Activated CD4-positive, alpha-beta T cell treated with anti-CD3 and anti-CD28 coated beads, Interleukin-2, Interleukin-4, amounts not matched to agents 100 ng/mL and 50 ng/mL, durations not matched to agents 16 hours and 8 hours (primary cell): ENCODE results near the gene PSEN1.

Experiments used
- DNase-seq: peaks from one replicate; pipeline ENCODE4 v3.0.0-alpha.2; 2020; ENCODE audit warnings: low spot score

The PSEN1 gene

DNA sequence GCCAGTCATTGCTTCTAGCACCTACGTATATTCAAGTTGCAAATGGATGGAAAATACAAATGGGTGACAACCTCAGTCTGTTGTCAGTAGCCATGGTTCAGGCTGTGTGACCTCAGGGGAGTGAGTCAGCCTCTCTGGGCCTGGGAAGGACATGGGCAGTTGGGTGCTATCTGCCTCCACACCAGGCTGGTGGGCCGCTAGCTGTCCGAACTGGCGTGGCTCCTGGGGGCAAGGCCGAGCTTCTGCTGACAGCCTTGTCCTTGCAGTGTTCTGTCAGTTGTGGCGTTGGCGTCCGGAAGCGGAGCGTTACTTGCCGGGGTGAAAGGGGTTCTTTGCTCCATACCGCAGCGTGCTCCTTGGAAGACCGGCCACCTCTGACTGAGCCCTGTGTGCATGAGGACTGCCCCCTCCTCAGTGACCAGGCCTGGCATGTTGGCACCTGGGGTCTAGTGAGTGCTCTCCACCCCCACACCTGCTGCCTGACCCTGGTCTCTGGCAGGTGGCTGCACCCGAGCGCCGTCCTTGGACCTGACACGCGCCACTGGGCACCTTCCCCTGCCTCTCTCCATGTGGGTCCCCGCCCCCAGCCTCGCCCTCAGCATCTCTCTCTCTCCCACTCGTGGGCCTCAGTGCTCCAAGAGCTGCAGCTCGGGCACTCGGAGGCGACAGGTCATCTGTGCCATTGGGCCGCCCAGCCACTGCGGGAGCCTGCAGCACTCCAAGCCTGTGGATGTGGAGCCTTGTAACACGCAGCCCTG, 118.1 kb downstream of the PSEN1 start:
- no peak for DNase-seq

DNA sequence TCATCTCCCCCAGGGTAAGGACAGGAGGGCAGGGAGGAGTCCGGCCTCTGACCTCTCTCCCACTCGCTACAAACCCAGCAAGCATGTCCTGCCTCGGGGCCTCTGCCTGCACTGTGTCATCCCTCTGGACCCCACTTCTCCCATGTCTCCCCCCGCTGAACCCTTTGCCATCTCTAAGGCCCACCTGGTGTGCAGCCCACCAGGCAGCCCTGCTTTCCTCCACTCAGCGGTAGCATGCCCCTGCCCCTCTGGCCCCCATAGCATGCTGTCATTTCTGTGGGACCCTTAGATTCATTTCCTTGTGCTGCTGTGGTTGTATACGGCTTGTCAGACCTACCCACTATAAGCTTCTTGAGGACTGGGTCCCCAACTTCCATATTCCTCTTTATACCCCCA, 118.7 kb downstream of the PSEN1 start:
- DNase-seq: no peak

DNA sequence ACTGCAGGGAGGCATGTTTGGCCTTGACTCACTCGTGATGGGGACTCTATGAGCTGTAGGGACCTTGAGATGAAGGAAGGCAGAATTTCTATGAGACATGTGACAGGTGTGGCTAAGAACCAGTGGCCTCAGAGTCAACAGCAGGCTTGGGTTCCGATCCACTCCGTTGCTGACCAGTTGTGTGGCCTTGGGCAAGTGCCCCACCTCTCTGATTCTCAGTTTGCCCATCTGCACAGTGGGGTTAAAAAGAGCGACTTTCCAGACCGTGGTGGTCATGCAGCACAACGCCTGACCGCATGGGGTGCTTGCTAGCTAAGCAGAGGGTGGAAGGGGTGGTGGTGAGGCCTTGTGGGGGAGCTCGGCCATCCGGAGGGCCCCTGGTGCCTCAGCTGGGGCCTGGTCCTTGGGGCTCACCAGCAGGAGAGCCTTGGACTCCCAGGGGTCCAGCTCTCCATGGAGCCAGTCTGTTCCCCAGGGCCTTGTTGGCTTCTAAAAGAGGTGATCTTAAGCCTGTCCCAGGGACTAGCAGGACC, 119.5 kb downstream of the PSEN1 start:
- DNase-seq: no peak

DNA sequence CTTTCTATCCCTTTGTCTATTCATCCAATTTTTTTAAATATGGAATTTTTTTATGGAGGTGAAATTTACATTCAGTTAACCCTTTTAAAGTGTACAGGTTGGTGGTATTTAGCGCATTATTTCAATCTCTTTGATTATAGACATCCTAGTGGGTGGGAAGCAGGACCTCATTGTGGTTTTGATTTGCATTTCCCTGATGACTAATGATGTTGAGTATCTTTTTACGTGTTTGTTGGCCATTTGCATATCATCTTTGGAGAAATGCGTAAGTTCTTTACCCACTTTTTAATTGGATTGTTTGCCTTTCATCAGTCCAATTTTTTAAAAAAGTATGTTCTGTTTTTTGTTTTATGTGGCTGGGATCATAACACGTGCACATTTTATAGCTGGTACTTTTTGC, 121.8 kb downstream of the PSEN1 start:
- DNase-seq: no peak

DNA sequence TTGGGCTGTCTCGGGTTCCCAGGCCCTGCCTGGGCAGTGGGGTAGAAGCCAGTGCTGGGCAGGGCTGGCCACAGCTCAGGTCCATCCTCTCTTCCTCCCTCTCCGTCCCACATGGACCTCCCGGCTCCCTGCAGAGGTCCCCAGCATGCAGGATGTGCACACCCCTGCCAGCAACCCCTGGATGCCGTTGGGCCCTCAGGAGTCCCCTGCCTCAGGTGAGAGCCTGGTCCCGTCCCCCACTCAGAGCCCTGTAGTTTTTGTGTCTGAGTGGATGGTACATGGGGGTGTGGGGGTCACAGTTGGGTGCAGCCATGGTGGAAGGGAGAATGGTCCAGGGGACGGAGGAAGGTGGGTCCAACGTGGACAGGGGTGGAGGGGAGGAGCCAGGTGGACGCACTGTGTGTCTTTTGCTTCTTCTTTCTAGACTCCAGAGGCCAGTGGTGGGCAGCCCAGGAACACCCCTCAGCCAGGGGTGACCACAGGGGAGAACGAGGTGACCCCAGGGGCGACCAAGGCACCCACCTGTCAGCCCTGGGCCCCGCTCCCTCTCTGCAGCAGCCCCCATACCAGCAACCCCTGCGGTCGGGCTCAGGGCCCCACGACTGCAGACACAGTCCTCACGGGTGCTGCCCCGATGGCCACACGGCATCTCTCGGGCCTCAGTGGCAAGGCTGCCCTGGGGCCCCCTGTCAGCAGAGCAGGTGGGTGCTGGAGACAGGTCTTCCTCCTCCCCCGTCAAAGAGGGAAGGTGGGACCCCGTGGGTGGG, 122.7 kb downstream of the PSEN1 start:
- no peak for DNase-seq

DNA sequence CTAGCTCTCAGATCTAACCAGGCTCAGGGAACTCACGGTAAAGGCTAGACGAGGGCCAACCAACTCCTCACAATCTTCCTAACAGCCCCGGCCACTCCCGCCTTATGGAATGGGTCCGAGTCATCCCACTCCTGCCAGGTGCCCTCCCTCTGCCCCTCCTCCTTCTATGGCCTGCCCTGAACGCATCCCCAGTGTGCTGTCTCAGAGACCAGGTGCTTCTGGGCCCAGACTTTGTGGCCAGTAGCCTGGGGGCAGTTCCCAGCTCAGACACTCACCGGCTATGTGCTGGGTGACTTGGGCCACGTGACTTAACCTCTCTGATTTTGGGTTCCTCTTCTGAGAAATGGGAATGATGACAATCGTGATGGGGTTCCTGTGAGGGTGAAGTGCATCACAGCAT, 123.5 kb downstream of the PSEN1 start:
- DNase-seq: no peak

DNA sequence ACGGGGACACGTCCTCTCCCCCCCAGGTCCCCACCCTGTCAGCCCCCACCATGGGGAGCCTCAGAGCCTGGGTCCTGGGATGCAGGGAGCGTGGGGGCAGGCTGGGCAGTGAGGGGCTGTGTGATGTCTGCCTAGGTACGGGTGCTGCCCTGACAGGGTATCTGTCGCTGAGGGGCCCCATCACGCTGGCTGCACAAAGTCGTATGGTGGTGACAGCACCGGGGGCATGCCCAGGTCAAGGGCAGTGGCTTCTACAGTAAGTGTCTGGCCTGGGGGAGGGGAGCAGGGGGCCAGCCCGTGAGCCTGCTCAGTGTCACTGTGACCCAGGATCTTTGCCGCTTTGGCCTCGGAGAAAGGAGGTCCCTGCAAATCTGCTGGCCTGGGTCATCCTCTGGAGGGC, 124.3 kb downstream of the PSEN1 start:
- no peak for DNase-seq

DNA sequence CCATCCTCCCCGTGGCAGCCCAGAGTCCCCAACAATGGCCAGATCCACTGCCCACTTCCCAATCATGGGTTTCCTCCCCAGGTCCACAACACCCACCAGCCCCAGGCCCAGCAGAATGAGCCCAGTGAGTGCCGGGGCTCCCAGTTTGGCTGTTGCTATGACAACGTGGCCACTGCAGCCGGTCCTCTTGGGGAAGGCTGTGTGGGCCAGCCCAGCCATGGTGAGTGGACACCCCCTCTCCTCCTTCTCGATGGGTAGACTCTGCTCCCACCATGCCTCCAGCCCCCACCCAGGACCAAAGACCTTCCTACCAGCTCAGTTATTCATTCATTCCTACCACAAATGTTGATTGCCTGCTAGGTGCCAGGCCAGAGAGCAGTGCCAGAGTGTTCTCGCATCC, 124.8 kb downstream of the PSEN1 start:
- no peak for DNase-seq

DNA sequence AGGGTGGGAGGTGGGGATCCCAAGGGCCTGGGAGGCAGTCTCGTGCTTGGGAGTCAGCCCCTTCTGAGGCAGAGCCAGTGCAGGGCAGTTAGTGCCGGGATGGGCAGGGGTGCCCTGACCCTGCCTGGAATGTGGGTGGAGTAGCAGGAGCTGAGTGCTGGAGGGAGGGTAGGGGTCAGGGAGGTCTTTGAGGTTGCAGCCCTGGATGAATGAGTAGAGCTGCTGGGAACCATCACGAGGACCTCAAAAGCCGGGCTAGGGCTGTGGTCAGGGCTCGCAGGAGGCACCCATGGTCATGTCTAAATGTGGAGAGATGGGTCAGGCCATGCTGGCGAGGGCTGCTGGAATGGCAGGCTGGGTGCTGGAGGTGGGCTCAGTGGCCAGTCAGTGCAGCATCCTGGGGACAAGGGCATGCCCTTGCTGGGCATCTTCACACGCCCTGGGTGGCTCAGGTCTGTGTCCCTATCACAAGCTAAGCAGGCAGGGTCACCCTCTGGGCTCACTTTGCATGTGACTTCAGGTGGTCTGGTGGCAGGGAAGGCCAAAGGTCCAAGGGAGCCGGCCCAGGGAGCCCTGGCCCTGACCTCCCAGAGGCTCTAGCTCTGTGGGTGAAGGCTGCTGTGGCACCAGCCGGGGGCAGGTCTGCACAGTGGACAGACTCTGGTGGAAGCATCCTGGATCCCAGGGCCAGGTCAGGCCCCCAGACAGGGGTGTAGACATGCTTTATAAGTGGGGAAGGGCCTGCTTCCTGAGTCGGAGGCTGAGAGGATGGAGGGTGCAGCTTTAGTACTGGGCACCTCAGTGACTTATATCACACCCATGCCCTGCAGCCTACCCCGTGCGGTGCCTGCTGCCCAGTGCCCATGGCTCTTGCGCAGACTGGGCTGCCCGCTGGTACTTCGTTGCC, 125.5 kb downstream of the PSEN1 start:
- DNase-seq: no peak

DNA sequence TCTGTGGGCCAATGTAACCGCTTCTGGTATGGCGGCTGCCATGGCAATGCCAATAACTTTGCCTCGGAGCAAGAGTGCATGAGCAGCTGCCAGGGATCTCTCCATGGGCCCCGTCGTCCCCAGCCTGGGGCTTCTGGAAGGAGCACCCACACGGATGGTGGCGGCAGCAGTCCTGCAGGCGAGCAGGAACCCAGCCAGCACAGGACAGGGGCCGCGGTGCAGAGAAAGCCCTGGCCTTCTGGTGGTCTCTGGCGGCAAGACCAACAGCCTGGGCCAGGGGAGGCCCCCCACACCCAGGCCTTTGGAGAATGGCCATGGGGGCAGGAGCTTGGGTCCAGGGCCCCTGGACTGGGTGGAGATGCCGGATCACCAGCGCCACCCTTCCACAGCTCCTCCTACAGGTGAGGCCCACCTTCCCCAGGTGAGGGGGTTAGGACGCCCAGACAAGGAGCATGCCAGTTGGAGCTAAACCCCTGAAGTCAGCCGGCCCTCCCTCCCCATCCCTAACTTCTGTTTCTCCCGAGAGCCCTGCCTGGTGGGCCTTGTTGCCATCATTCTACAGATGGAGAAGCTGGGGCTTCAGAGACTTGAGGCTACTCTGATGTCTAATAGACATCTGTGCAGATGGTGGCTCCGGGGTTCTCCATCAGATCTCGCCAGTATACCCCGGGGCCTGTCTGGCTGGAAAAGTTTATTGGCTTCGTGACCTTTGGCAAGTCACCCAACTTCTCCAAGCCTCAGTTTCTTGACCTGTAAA, 126.3 kb downstream of the PSEN1 start:
- DNase-seq: no peak

DNA sequence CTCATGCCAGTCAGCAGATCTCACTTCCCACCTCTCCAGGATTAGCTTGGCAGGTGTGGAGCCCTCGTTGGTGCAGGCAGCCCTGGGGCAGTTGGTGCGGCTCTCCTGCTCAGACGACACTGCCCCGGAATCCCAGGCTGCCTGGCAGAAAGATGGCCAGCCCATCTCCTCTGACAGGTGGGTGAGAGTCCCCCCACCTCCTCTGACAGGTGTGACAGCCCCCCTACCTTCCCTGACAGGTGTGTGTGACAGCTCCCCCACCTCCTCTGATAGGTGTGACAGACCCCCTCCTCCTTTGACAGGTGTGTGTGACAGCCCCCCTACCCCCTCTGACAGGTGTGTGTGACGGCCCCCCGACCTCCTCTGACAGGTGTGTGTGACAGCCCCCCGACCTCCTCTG, 127.3 kb downstream of the PSEN1 start:
- no peak for DNase-seq

DNA sequence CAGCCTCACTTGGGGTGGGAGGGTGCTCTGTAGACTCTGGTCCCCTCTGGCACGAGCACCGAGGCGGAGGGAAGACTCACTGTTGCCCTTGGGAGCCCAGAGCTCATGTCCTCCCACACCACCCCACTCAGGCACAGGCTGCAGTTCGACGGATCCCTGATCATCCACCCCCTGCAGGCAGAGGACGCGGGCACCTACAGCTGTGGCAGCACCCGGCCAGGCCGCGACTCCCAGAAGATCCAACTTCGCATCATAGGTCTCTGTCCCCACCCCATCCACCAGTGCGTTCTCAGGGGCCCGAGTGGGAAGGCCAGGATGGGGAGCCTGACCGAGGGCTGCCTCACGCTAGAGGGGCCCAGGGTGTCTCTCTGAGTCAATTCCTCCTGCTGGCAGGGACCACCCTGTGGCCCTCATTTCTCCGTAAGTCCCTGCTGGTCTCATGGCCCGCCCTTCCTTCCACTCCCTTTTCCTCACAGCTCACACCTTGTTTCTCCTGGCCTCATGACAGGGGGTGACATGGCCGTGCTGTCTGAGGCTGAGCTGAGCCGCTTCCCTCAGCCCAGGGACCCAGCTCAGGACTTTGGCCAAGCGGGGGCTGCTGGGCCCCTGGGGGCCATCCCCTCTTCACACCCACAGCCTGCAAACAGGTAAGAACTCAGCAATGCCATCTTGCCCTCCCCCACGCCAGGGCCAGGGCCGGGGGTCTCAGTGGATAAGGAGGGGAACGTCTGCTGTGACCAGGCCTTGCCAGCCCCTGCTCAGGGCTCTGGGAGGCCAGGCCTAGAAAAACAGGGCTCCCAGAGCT, 128.0 kb downstream of the PSEN1 start:
- DNase-seq: no peak

DNA sequence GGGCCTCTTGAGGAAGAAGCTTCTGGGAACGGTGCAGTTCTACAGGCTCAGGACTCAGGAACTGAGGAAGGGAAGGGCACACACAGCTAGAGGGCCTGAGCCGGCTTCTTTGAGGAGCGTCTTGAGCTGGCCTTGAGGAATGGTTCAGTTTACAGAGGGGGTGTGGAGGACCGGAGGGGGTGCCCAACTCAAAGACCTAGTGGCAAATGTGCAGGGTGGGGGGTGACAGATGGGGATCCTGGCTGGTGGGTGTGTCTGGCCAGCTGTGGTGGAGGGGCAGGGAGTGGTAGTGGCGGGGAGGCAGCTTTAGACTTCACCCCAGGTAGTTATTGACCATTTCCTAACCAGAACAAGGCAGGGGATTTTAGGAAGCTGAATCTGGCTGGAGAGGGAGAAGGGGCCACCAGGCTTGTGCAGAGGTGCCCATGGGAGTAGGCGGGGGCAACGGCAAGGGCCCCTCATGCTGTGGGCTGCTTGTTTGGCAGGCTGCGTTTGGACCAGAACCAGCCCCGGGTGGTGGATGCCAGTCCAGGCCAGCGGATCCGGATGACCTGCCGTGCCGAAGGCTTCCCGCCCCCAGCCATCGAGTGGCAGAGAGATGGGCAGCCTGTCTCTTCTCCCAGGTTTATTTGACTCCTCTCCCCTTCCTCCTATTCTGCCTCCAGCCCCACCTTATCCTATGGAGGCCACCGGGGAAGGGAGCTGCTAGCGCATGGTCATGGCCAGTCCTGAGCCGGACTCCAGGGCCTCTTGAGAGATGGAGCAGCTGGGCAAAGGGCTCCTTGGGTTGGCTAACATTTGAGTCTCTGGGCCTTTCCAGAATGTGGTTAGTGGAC, 128.8 kb downstream of the PSEN1 start:
- DNase-seq: no peak

DNA sequence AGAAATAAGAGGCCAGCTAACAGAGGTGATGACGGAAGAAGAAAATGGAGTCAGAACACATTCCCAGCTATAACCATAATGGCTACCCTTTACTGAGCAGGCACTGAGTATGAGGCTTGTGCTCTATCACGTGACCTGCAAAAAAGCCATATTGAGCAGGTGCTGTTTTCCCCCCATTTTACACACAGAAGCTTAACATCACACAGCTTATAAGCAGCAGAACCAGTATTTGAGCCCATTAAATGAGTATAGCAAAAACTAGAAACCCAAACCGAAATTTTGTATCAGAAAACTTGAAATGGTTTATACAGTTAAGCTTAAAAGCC, 129.4 kb downstream of the PSEN1 start:
- no peak for DNase-seq

DNA sequence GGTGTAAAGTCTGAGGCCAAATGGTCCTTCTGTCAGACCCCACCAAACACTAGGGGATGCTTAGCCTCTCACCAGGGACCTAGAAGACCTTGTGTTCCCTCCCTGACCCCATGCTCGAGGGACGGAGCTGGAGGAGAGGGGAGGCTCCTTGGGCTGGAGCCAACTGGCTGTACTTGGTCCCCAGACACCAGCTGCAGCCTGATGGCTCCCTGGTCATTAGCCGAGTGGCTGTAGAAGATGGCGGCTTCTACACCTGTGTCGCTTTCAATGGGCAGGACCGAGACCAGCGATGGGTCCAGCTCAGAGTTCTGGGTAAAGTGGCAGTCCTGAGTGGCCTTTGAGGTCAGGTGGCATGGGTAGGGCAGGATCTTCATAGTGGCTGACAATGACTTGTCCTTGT, 130.0 kb downstream of the PSEN1 start:
- no peak for DNase-seq

DNA sequence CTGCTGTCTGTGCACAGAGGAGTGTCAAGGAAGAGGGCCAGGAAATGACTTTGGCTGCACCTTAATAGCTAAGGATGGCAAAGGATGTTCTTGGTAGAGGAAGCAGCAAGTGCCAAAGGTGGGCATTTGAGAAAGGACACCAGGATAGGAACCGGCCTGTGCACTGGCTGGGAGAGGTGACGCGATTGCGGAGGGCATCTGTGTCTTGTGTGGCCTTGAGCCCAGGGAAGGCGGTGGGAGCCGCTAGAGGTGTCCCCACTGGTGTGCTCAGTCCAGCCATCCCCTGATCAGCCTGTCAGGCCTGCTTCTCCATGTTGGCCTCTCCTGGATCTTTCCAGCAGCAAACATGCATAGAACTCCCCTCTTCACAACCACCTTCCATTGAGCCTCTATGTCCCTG, 131.2 kb downstream of the PSEN1 start:
- no peak for DNase-seq

DNA sequence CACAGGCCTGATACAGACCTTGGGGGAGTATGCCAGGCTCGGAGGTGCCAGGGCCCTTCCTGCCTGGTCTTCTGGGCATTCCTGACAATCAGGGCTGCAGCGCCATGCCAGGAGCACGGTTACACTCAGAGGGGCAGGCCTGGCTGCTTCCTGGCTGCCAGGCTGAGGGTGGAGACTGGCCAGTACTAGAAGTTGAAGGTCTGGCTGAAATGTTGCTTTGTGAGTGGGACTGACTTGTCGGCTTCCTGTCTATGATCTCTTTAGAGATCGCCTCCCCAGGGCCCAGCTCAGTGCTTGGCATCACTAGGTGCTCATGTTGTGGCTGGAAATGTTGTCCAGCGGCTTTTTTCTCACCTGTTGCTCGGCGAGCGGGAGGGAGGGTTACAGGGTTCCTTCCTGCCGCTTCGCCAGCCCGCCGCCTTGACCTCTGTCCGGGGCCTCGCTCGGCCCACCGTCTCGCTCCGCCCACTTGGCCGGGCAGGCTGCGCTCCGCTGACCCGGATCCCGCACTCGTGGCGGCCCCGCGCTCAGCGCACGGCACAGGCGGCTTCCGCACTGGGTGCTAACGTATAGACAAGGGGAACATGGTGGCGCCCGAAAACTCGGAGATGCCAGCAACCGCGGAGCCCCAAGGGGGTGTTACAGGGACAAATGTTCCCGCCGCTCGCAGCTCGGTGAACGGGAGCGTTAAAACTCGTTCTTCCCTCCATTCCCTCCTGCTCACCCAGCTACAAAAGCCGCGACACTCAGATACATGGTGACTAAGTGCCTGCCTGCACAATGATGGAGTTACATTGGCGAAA, 133.6 kb downstream of the PSEN1 start:
- DNase-seq: no peak

DNA sequence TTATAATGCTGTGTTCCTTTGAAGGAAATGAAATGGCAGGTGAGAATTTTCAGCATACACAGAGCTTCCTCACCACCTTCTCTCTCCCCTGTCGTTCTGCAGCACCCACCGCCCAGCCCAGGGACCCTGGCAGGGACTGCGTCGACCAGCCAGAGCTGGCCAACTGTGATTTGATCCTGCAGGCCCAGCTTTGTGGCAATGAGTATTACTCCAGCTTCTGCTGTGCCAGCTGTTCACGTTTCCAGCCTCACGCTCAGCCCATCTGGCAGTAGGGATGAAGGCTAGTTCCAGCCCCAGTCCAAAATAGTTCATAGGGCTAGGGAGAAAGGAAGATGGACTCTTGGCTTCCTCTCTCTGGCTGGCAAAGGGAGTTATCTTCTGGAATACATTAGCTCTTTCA, 136.1 kb downstream of the PSEN1 start:
- no peak for DNase-seq
